ENCODE results near the gene NKX6-1.

NKX6-1 gene

GRCh38 chr4:84479663-84480062 is 19.4 kb downstream of the NKX6-1 start:
- DNase-seq (ENCODE audit: low read depth) = no peak

- DNase-seq (ENCODE audit: low read depth) = no peak
These were observed 21.4 kb downstream of the NKX6-1 start for GRCh38 chr4:84477738-84478137.

- no peak for DNase-seq (ENCODE audit: low read depth)
These were observed 25.0 kb downstream of the NKX6-1 start for GRCh38 chr4:84474107-84474506.

- no peak for DNase-seq (ENCODE audit: low read depth)
These were observed 26.9 kb downstream of the NKX6-1 start for GRCh38 chr4:84472154-84472553.

- DNase-seq (ENCODE audit: low read depth) = no peak
These were observed 28.8 kb downstream of the NKX6-1 start for GRCh38 chr4:84470204-84470785.

- no peak for DNase-seq (ENCODE audit: low read depth)
These were observed 31.5 kb downstream of the NKX6-1 start for GRCh38 chr4:84467601-84468000.

- DNase-seq (ENCODE audit: low read depth) = no peak
These were observed 39.3 kb downstream of the NKX6-1 start for GRCh38 chr4:84459783-84460182.

- DNase-seq (ENCODE audit: low read depth) = no peak
These were observed 42.9 kb downstream of the NKX6-1 start for GRCh38 chr4:84456157-84456556.

- no peak for DNase-seq (ENCODE audit: low read depth)
These were observed 43.4 kb downstream of the NKX6-1 start for GRCh38 chr4:84455697-84456096.

- no peak for DNase-seq (ENCODE audit: low read depth)
These were observed 47.5 kb downstream of the NKX6-1 start for GRCh38 chr4:84451546-84451945.

- no peak for DNase-seq (ENCODE audit: low read depth)
These were observed 55.6 kb downstream of the NKX6-1 start for GRCh38 chr4:84443523-84443922.

- DNase-seq (ENCODE audit: low read depth) = no peak
These were observed 56.3 kb downstream of the NKX6-1 start for GRCh38 chr4:84442778-84443177.

All from GM04503 (cell line).